GM23248 (cell line): ENCODE results near the gene STAP2.
"Not testable (repeated sequence)": the region's sequence is repeated elsewhere in the genome, so short reads cannot be mapped to it uniquely, and the experiment has no call there.

Source experiments
- EZH2 ChIP-seq: fragments of 200-600 bp; sonication (generic); IDR thresholded peaks from 2 replicates; pipeline ENCODE4 v1.6.1; 2018; ENCODE audit warnings: antibody characterized with exemption, mild to moderate bottlenecking; ENCODE audit not compliant: insufficient read depth, poor library complexity, severe bottlenecking
- EZH2phosphoT487 ChIP-seq: fragments of 200-600 bp; sonication (generic); IDR thresholded peaks from 2 replicates; pipeline ENCODE4 v1.6.1; 2018; ENCODE audit warnings: antibody characterized with exemption, moderate library complexity, mild to moderate bottlenecking, low read depth; ENCODE audit not compliant: insufficient read depth

DNA sequence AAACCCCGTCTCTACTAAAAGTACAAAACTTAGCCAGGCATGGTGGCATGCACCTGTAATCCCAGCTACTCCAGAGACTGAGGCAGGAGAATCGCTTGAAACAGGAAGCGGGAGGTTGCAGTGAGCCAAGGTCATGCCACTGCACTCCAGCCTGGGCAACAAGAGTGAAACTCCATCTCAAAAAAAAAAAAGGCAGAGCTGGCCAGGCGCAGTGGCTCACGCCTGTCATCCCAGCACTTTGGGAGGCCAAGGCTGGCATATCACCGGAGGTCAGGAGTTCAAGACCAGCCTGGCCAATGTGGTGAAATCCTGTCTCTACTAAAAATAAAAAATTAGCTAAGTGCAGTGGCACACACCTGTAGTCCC is 64.3 kb downstream of the STAP2 start:
- TF ChIP-seq EZH2, EZH2phosphoT487: not testable (repeated sequence)
